NT2/D1 (cell line): ENCODE results near the gene TTLL11.

Source experiments
- DNase-seq: peaks from one replicate; pipeline ENCODE4 v3.0.0-alpha.2; 2011; ENCODE audit warnings: low read depth, low spot score
- H3K27me3 ChIP-seq: 2 replicates; pipeline ENCODE4 v1.6.0; 2011; ENCODE audit warnings: mild to moderate bottlenecking; ENCODE audit not compliant: insufficient read length, insufficient read depth
- H3K36me3 ChIP-seq: 2 replicates; pipeline ENCODE4 v1.6.1; 2011; ENCODE audit warnings: mild to moderate bottlenecking, low read length, mixed read lengths; ENCODE audit not compliant: insufficient read depth, insufficient read length
- H3K4me1 ChIP-seq: 2 replicates; pipeline ENCODE4 v1.5.1; 2011; ENCODE audit not compliant: insufficient read depth, insufficient read length
- H3K4me3 ChIP-seq: 2 replicates; pipeline ENCODE4 v1.5.1; 2011; ENCODE audit warnings: low read depth; ENCODE audit not compliant: insufficient read length
- H3K9ac ChIP-seq: 2 replicates; pipeline ENCODE4 v1.6.0; 2011; ENCODE audit warnings: low read depth; ENCODE audit not compliant: insufficient read length
- H3K9me3 ChIP-seq: 2 replicates; pipeline ENCODE4 v1.5.1; 2011; ENCODE audit warnings: mild to moderate bottlenecking, low read length; ENCODE audit not compliant: insufficient read depth
- SUZ12 ChIP-seq: IDR thresholded peaks from 2 replicates; pipeline ENCODE4 v1.6.1; 2011; ENCODE audit not compliant: insufficient read length, insufficient read depth; ENCODE audit errors: extremely low read depth
- YY1 ChIP-seq: IDR thresholded peaks from 2 replicates; pipeline ENCODE4 v1.6.1; 2011; ENCODE audit not compliant: insufficient read length, insufficient read depth
- ZNF274 ChIP-seq: IDR thresholded peaks from 2 replicates; pipeline ENCODE4 v1.6.1; 2011; ENCODE audit warnings: mild to moderate bottlenecking, low read depth, low read length

The TTLL11 gene

DNA sequence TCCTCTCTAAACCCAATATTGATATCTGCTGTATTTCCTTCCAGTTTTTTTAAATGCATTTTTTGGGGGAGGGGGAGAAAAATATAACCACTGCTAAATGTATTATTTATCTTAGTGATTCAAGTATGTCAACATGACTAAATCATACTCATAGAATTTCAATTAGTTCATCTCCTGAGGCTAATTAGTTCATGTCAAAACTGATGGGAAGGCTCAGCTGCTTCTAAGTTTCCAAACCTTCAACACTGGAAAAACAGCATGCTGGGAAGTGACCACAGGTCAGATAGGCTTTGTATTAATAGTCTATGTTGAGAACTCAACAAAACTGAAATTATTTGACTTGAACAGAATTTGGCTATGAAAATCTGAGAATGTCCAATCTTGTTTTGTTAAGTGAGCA is 118.7 kb downstream of the TTLL11 start:
- Histone ChIP-seq H3K36me3 (no peaks in the 10 kb centered on the region), H3K9ac (no peak overlapping the region), H3K4me3 (no peak overlapping the region), H3K9me3 (no peaks in the 10 kb centered on the region), H3K4me1 (no peaks in the 10 kb centered on the region), H3K27me3 (peaks cover 2% of the 10 kb centered on the region)
- no peak for DNase-seq
- no peak for TF ChIP-seq SUZ12
- TF ChIP-seq YY1: no peak

DNA sequence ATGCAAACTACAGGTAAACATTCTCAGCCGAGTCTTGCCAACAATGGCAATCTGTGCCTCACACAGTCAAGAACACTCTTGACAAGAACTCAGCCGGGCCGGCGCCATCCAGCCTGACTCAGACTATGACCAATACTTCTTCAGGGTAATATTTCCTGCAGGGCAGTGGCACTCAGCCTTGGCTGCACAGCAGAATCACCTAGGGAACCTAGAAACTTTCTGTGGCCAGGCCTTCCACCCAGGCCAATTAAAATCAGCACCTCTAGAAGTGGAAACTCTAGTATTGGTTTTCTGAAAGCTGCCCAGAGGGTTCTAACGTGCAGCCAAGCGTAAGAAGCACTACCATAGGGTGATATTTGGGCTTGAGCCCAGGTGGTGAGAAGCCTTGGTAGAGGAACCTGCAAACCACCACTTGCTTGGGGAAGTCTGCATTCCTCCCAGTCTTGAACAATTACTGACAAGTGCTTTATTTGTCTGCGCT is 120.6 kb downstream of the TTLL11 start:
- H3K9me3 ChIP-seq: no peaks in the 10 kb centered on the region
- no peak for TF ChIP-seq ZNF274
- no peak for TF ChIP-seq YY1
- TF ChIP-seq SUZ12: no peak
- H3K4me3 ChIP-seq: no peak overlapping the region
- H3K27me3 ChIP-seq: peaks cover 2% of the 10 kb centered on the region
- H3K4me1 ChIP-seq: no peaks in the 10 kb centered on the region
- no peaks in the 10 kb centered on the region for H3K36me3 ChIP-seq
- H3K9ac ChIP-seq: no peak overlapping the region
- no peak for DNase-seq

- Histone ChIP-seq H3K36me3 (no peaks in the 10 kb centered on the region), H3K9me3 (no peaks in the 10 kb centered on the region), H3K4me3 (no peak overlapping the region), H3K4me1 (no peaks in the 10 kb centered on the region), H3K9ac (no peak overlapping the region), H3K27me3 (no peaks in the 10 kb centered on the region)
- no peak for DNase-seq
- TF ChIP-seq SUZ12 (no peak), ZNF274 (no peak), YY1 (no peak)
Measured at GRCh38 chr9:121968056-121968455, 125.1 kb downstream of the TTLL11 start.

DNA sequence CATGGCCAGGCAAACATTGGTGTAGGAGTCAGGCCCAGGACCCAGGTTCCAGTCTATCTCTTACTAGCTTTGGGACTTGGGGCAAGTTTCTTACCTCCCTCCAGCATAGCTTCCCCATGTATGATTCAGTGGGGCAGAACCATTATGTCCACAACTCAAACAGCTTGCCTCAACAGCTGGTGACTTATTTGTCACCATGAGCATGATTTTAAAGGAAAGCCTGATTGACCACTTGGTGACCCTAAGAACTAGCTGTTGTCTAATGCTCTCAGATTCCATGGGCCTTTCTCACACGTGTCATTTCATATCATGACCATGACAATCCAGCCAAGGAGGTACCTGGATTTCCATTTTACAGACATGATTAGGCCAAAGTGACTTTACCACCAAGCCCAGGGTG is 126.4 kb downstream of the TTLL11 start:
- Histone ChIP-seq H3K9ac (no peak overlapping the region), H3K4me1 (no peaks in the 10 kb centered on the region), H3K4me3 (no peak overlapping the region), H3K27me3 (no peaks in the 10 kb centered on the region), H3K36me3 (no peaks in the 10 kb centered on the region), H3K9me3 (no peaks in the 10 kb centered on the region)
- TF ChIP-seq YY1 (no peak), ZNF274 (no peak), SUZ12 (no peak)
- no peak for DNase-seq

- H3K9me3 ChIP-seq: no peaks in the 10 kb centered on the region
- no peaks in the 10 kb centered on the region for H3K27me3 ChIP-seq
- H3K36me3 ChIP-seq: no peaks in the 10 kb centered on the region
- H3K9ac ChIP-seq: no peak overlapping the region
- H3K4me3 ChIP-seq: no peak overlapping the region
- no peak for TF ChIP-seq ZNF274
- TF ChIP-seq SUZ12: no peak
- TF ChIP-seq YY1: no peak
- H3K4me1 ChIP-seq: peaks cover 3% of the 10 kb centered on the region
- DNase-seq: no peak
Measured at GRCh38 chr9:121963528-121963995, 129.5 kb downstream of the TTLL11 start.

DNA sequence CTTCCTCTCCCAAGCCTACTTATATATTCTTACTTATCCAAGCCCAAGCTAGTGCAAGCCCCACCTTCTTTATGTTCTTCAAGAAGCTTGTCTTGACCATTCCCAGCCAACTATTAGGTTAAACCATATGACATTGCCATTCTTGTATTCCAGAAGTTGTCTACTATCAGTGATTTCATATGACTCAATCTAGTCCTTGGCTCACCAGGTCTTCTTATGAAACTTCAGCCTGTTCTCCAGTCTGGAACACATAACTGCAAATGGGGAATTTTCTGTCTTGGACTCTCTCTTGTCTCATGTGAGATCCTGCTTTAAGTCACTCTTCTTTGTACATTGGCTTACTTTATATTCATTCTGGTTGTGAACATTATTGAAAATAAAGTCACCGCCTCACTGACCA is 130.7 kb downstream of the TTLL11 start:
- no peaks in the 10 kb centered on the region for H3K36me3 ChIP-seq
- H3K9me3 ChIP-seq: no peaks in the 10 kb centered on the region
- no peaks in the 10 kb centered on the region for H3K27me3 ChIP-seq
- peaks cover 3% of the 10 kb centered on the region for H3K4me1 ChIP-seq
- no peak overlapping the region for H3K9ac ChIP-seq
- DNase-seq: no peak
- no peak for TF ChIP-seq YY1
- no peak for TF ChIP-seq SUZ12
- H3K4me3 ChIP-seq: no peak overlapping the region

DNA sequence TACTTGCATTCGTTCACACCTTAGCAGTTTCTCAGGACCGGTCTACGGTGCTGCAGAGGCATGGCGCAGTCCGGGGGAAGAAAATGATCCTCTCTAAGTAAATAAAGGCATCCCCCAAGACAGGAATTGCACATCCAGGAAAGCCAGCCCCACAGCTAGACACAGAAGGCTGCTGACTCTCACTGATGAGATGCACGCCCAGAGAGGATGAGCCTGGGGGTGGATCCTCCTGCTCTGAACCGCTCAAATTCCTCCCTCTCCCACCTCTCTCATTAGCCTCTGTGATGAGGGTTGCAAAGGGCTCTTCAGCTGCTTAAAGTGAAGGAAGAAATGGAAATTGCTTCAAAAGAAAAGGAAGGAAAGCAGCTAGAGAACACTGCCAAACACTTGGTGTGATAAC is 132.4 kb downstream of the TTLL11 start:
- Histone ChIP-seq H3K27me3 (no peaks in the 10 kb centered on the region), H3K4me1 (peaks cover 7% of the 10 kb centered on the region), H3K4me3 (no peak overlapping the region), H3K9ac (no peak overlapping the region), H3K9me3 (no peaks in the 10 kb centered on the region), H3K36me3 (no peaks in the 10 kb centered on the region)
- DNase-seq: no peak
- no peak for TF ChIP-seq YY1
- TF ChIP-seq SUZ12: no peak
- TF ChIP-seq ZNF274: no peak

GRCh38 chr9:121958530-121958929 is 134.6 kb downstream of the TTLL11 start:
- Histone ChIP-seq H3K4me1 (peaks cover 7% of the 10 kb centered on the region), H3K27me3 (no peaks in the 10 kb centered on the region), H3K9me3 (no peaks in the 10 kb centered on the region), H3K4me3 (no peak overlapping the region), H3K36me3 (no peaks in the 10 kb centered on the region), H3K9ac (no peak overlapping the region)
- TF ChIP-seq YY1: no peak
- TF ChIP-seq ZNF274: no peak
- no peak for TF ChIP-seq SUZ12
- DNase-seq: no peak
